Chondrocyte (in vitro differentiated cells): ENCODE measurements around the gene KLHL18. TPM values are rescaled to one million over a fixed set of nuclear protein-coding genes. Genes with fewer than 3 reads are reported as not detected.

Source experiments
- DNase-seq: peaks from one replicate; pipeline ENCODE4 v3.0.0; 2021; ENCODE audit warnings: mixed read lengths, low spot score
- H3K27ac Mint-ChIP-seq: one replicate; pipeline ENCODE4 v1.8.0; 2021; ENCODE audit warnings: mild to moderate bottlenecking, moderate library complexity, mixed read lengths; ENCODE audit not compliant: unreplicated experiment
- H3K27me3 Mint-ChIP-seq: 2 replicates; pipeline ENCODE4 v1.8.0; 2021; ENCODE audit warnings: low read depth, mixed read lengths
- H3K36me3 Mint-ChIP-seq: 2 replicates; pipeline ENCODE4 v1.8.0; 2021; ENCODE audit warnings: low read depth, mixed read lengths
- H3K4me1 Mint-ChIP-seq: 2 replicates; pipeline ENCODE4 v1.8.0; 2021; ENCODE audit warnings: low read depth, mild to moderate bottlenecking, mixed read lengths
- H3K4me3 Mint-ChIP-seq: one replicate; pipeline ENCODE4 v1.8.0; 2021; ENCODE audit warnings: mild to moderate bottlenecking, moderate library complexity, mixed read lengths; ENCODE audit not compliant: unreplicated experiment
- H3K9me3 Mint-ChIP-seq: 2 replicates; pipeline ENCODE4 v1.8.0; 2021; ENCODE audit warnings: low read depth, mixed read lengths
- total RNA-seq: library from RNA; stranded (reverse); gene quantifications from 3 replicates; pipeline ENCODE4 v1.2.1, GENCODE V29; 2021
- TF ChIP-seq, protein P1 (sequence below): fragments of 200-600 bp; sonication (generic); IDR thresholded peaks from 2 replicates; pipeline ENCODE4 v1.5.0; 2021; ENCODE audit warnings: antibody characterized with exemption, mild to moderate bottlenecking, moderate library complexity

Gene KLHL18
- total RNA-seq, 1 donor from 2014 or later, result 31.9 TPM

DNA sequence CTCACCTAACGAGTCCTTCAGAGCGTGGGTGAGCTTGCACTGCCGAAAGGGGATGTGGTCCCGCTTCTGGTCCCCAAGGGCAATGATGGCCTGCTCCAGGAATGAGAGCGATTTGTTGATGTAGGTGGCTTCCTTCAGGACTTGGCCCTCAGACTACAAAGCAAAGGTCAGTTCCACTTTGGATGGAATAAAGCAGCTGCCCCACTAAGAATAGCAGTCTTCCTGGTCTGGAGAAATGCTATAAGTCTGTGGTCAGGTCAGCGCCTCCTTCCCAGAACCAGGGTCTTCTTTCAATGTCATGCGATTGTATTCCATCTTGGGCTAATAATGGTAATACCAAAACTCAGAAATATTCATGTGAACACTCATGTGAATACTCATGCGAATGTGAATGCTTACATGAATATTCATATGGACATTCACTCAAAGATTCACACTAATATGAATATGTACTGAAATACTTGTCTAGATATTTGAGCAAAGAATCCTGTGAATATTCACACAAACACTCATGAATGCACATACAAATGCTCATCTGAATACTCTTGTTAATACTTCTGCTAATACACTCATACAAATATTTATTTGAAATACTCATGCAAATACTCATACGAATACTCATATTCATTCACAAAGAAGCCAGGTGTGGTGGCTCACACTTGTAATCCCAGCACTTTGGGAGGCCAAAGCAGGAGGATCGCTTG, 16.9 kb upstream of the KLHL18 start:
- no peaks in the 10 kb centered on the region for H3K36me3 Mint-ChIP-seq
- H3K9me3 Mint-ChIP-seq, result no peaks in the 10 kb centered on the region
- no peak for DNase-seq
- H3K4me3 Mint-ChIP-seq, result no peak overlapping the region
- peaks cover 12% of the 10 kb centered on the region for H3K4me1 Mint-ChIP-seq
- TF ChIP-seq, protein P1, sequence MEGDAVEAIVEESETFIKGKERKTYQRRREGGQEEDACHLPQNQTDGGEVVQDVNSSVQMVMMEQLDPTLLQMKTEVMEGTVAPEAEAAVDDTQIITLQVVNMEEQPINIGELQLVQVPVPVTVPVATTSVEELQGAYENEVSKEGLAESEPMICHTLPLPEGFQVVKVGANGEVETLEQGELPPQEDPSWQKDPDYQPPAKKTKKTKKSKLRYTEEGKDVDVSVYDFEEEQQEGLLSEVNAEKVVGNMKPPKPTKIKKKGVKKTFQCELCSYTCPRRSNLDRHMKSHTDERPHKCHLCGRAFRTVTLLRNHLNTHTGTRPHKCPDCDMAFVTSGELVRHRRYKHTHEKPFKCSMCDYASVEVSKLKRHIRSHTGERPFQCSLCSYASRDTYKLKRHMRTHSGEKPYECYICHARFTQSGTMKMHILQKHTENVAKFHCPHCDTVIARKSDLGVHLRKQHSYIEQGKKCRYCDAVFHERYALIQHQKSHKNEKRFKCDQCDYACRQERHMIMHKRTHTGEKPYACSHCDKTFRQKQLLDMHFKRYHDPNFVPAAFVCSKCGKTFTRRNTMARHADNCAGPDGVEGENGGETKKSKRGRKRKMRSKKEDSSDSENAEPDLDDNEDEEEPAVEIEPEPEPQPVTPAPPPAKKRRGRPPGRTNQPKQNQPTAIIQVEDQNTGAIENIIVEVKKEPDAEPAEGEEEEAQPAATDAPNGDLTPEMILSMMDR, result no peak
- no peak overlapping the region for H3K27ac Mint-ChIP-seq
- no peaks in the 10 kb centered on the region for H3K27me3 Mint-ChIP-seq

DNA sequence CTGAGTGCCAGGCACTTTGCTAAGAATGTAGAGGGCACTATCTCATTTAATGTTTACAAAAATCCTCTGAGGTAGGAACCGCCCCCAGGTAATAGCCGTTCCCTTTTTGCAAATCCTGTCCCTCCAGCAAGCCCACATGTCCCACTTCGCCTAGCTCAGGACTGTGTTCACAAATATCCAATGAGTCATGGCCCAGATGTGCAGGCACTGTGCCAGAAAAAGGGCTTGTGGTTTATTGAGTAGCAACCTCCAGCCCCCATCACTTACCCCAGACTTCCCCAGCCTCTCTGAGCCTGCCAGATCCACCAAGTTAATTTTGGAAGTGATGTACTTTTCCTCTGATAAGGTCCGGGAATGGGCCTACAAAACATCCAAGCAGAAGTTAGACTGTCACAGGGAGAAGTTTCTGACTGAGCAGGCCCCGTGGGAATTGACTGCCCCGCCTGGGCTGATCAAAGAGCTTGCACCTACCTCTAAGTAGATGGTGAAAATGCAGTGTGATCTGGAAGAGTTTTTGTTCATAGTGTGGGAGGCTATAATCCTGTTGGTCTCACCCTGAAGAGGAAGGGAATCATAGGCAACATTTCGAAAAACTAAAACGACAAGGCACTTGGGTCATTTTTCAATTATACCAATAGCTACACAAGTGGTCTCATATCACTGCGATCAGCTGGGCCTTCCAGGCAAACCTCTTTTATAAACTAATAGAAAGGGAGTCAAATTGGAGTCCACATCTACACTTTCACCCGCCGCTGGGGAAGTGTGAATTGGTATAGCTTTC, 15.8 kb upstream of the KLHL18 start:
- Mint-ChIP-seq H3K4me3 (no peak overlapping the region), H3K9me3 (no peaks in the 10 kb centered on the region), H3K4me1 (peaks cover 12% of the 10 kb centered on the region), H3K27ac (peak overlapping the region; percentile 75), H3K36me3 (no peaks in the 10 kb centered on the region), H3K27me3 (no peaks in the 10 kb centered on the region)
- TF ChIP-seq, protein P1, result no peak
- DNase-seq, result no peak

DNA sequence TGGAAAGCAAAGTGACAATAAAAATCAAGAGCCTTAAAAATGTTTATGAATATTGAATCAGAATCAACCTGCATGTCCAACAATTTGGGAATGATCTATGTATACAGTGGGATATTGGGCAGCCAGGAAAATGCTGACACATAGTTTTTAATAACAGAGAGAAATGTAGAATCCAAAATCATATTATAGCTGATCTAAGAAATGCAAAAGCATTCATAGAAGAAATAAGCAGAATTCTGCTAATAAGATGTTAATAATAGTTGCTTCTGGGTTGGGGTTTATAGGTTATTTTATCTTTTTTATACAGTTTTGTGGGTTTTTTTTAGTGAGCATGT, 15.3 kb upstream of the KLHL18 start:
- Mint-ChIP-seq H3K27me3 (no peaks in the 10 kb centered on the region), H3K36me3 (no peaks in the 10 kb centered on the region), H3K4me3 (no peak overlapping the region), H3K9me3 (no peaks in the 10 kb centered on the region), H3K4me1 (peaks cover 12% of the 10 kb centered on the region), H3K27ac (no peak overlapping the region)
- no peak for DNase-seq
- TF ChIP-seq, protein P1, result no peak

DNA sequence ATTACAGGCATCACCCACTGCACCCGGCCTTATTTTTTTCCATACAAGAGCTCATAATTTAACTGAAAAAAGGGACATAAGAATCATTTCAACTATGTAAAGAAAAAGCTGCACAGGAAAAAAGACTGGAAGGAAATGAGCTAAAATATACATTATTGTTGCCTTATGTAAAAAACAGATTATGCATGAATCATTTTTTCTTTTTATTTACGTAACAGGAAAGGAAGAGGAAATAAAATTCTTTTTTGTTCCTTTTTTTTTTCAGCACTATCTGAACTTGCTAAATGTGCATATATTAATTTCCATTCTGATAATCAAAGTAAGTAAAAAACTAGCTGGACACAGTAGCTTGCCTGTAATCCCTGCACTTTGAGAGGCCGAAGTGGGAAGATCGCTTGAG, 12.2 kb upstream of the KLHL18 start:
- TF ChIP-seq, protein P1, result no peak
- no peaks in the 10 kb centered on the region for H3K9me3 Mint-ChIP-seq
- no peak for DNase-seq
- no peak overlapping the region for H3K27ac Mint-ChIP-seq
- H3K27me3 Mint-ChIP-seq, result no peaks in the 10 kb centered on the region
- no peak overlapping the region for H3K4me3 Mint-ChIP-seq
- peaks cover 2% of the 10 kb centered on the region for H3K36me3 Mint-ChIP-seq
- peaks cover 12% of the 10 kb centered on the region for H3K4me1 Mint-ChIP-seq

DNA sequence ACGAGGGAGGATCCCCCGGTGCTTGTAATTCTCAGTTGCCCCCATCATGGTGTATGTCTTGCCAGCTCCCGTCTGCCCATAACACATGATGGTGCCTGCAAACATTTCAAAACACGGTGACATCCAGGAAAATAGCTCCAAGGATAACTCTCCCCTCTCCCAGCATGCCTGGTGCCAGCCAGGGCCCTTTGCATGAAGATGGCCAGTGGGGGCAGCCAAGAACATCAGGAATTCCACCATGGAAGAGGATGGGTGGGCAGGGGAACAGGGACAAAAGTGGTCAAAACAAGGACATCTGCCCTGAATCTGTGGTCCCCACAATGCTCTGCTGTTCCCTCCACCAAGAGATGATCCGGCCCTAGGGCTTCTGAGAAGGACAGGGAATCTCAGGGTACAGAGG, 9.2 kb upstream of the KLHL18 start:
- Mint-ChIP-seq H3K9me3 (no peaks in the 10 kb centered on the region), H3K27me3 (no peaks in the 10 kb centered on the region), H3K4me1 (no peaks in the 10 kb centered on the region), H3K27ac (no peak overlapping the region), H3K36me3 (peaks cover 2% of the 10 kb centered on the region), H3K4me3 (no peak overlapping the region)
- DNase-seq, result no peak
- TF ChIP-seq, protein P1, result no peak
